Activated CD8-positive, alpha-beta memory T cell treated with anti-CD3 and anti-CD28 coated beads for 24 hours (primary cell): ENCODE data around the gene USP2.
A peak's percentile ranks its signal among the peaks of the same experiment; 100 is the strongest.

ENCODE experiments used
- DNase-seq: peaks from one replicate; pipeline ENCODE4 v3.0.0-alpha.2; 2020

The USP2 gene

DNA sequence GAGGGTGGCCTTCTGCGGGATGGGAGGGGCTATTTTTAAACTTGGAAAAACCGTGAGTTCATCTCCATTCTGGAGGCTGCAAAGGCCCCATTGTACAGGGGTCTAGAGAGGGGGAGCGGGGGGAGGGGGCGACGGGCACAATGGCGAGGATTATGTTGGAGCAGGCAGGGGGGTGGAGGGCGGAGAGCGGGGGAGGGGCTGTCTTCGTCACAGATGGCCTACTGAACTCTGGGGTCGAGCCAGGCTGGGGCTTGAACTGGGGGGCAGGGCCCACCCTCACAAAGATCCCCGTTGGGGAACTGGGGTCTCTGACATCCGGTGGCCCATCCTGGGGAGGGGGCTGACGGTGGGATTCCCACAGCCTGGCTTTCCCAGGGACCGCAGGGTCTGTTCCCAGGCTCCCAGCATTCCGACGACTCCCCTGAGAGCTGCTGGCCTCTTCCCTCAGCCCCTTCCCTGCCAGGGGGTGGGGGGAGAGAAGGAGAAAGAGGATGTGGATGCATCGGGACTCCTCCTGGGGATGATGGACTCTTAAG lies 61.2 kb downstream of the USP2 start:
- no peak for DNase-seq

DNA sequence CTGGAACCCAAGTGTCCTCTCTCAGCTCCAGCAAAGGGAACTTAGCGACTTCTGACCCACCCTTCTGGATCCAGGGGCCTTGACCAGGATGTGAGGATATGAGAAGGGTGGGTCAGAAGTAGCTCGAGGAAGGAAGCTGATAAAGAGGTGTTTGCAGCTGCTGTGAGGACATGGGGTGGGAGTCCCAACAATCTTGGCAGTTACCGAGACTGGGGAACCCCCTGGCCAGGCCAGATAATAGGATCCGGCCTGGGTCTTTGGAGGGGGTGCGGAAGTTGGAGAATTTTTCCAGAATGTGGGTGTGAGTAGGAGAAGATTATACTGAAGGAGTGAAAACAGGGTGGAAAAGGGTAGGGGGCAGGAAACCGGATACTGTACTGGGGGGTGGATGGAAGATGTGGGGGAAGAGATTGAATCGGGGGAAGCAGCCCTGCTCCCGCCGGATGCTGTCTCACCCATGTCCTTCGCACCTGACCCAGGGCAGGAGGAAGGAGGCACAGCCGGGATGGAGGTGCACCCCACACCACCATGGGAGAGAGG lies 61.7 kb downstream of the USP2 start:
- no peak for DNase-seq

DNA sequence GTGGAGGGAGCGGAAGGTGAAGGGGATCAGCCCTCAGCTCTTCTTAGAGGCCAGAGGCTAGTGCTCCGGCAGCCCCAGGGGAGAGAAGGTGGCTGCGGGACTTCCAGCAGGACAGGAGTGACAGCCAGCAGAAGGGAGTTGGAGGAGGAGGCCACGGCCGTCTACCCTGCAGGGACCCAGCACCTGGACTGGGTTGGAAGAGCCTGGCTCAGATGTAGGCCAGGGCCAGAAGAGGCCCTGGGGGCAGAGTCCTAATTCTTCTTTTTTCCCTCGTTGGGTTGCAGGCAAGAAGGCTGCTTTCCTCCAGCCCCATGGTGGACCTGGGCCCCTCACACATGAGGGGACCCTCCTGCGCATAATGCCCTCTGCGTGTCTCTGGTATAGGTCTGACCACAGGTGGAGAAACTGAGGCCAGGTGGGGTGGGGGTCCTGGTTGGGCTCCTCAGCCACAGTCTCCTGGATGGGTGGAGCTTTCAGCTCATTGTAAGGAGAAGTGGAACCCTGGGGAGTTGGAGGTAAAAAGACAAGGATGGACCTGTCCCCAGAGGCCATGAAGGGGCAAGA lies 62.3 kb downstream of the USP2 start:
- no peak for DNase-seq

DNA sequence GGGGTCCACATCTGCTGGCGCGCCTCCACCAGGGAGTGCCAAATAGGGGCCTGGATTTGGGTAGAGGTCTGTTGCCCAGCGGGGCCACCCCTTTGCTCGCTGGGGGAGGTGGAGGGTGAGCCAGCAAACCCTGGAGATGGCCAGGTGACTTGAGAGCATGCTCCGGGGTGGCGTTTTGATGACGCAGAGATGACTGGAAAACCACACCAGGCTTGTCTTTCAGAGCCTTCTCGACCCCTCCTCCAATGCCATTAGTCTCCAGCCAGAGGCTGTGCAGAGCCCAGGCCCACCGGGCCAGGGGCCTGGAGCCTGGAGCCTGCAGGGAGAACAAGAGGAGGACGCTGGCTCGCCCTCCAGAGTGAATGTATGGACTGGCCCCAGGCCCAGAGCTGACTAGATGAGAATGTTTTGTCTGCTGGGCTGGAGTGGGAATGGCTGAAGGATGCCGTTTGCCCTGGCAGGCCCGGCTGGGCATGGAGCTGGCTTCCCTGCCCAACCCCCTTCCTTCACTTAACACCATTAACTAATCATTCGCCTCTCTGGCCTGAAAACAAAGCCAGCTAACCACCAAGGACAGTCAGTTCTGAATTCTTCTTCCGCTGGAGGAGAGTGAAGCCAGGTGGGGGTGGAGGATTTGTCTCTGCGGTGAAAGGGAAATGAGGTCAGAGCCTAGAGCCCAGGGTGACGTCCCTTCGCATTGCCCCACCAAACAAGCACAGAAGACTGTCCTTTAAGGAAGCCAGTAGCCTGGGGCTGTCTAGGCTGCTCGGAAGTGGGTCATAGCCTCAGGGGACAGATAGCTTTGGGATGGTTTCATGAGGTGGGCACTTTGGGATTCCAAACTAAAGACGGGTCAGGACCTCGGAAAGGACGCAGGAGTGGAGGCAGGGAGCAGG lies 63.0 kb downstream of the USP2 start:
- DNase-seq: no peak

DNA sequence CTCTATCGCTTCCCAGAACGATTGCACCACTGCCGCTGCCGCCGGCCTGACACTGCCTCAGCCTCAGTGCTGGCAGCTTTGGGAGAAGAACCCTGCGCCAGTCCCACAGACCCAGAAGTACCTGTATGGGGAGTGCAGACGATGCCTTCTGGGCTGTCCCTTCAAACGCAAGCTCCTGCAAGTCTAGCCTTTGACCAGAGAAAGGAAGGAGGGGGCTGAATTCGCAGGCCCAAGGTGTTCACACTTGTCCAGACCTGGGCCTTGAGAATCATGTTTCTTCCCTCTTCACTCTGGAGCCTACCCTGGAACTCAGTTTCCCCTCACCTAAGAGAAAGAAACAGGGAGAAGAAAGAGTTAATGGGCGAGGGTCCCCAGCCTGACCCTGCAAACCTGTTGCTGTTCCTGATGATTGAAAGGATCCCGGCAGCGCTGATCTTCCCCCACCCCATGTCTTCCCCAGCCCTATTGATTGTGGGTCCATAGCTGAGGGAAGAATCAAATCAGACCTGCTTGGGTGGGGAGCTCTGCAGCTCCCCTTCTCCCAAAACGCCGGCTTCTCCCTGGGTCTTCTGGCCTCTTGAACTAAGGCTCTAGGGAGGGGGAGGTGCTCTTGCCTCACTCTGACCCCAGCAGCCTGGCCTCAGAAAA lies 63.8 kb downstream of the USP2 start:
- DNase-seq: no peak

DNA sequence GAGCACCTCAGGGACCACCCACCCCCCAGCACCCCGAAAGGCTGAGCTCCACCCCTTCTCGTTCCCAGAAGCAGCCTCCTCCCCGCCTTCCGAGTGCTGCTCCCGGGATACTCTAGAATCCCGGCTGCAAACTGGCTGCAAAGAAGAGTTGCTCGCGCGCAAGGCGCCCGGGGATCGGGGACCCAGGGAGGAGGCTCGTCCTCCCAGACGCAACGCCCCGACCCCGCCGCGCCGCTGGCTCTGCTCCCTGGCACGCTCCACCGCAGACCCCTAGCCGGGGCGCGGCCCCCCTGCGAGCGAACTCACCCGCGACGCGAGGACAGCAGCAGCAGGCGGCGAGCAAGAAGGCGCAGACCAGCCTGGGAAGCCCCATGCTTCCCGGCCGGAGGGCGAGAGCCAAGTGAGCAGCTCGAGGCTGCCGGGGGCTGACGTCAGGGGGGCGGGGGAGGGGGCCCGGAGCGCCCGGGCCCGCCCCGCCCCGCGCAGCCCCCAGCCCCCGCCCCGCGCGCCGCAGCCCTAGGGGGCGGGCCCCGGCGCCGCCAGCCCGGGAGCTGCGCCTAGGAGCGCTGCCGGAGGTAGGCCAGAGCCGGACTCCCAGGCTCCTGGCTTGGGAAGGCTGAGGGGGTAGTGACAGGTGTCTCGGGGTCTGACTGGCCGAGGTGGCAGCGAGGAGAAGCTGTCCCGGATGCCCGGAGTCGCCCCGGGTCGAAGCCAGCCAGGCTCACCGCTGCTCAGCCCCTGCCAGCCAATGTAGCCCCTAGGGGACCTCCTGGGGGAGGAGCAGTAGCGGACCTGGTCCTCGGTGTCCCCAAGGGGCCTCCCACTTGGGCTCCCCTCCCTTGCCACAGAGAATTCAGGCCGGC lies 64.5 kb downstream of the USP2 start, which contains the start of gene MCAM:
MCAM (minus strand) TSS at position 402 of the 863 bp plus-strand sequence; CDS start at position 373, 29 bp downstream.
- peak; percentile 64 for DNase-seq

DNA sequence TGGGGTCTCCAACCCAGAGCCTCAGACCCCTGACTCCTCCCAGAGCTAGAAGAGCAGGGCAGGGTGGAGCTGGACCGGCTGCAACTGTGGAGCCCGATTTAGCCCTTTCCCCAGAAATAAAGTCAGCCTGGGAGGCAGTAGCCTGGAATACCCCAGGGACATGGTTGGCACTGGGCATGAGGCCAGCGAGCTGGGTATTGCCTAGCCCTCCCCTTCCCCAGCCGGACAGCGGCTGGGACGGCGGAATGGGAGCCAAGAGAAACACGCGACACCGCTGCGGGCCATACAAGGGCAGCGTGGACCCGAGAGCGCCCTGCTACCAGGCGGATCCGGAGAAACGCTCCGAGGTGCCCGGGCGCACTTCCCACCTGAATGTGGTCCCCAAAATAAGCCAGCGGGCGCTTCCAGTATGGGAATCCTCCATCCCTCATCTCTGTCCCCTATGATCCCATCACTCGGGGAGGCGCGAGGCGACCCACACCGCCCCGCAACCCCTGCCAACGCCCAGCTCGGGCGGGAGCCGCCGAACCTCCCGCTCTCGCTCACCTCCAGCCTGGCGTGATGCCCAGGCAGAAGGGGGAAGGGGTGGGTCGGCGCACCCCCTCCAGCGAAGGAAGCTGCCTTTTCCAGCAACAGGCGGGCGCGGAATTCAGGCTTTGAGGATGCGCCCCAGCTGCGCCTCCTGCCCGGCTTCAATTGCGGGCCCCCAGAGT lies 65.3 kb downstream of the USP2 start:
- DNase-seq: peak; percentile 65

DNA sequence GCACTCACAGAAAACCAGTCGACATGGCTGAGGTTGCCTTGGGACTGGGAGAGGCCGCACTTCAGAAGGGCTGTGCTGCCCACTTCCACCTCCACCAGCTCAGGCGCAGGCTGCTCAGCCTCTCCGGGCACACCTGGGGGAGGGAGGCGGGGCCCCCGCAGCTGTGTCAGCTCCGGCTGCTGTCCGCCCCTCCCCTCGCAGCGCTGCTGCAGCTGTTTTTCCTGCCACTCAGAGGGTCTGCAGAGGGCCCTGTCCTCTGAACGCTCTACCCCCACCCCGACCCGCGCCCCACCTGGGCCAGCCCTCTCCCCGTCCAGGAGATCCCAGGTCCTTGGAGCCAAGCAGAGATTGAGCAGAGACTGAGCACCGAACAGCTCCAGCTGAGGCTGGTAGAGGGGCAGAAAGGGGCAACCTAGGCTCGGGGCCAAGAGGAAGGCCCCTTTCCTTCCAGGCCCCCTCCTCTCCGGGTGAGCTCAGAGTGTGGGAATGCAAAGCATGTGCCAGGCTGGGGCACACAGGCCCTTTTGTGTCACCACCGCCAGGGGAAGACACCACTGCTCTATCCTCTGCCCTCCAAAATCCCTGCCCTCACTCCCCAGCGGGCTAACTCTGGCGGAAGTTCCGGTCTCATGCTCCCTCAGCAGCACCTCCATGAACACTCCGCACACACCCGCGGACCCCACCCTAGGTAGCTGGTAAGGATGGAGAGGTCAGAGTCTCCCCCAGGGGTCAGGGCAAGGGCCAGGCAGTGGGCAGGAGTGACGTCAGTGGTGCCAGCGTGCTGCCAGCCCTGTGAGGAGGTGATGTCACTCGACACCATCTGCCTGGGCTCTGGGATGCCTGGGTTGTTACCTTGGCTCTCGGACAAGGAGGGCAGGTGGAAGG lies 66.1 kb downstream of the USP2 start:
- DNase-seq: peak; percentile 78

DNA sequence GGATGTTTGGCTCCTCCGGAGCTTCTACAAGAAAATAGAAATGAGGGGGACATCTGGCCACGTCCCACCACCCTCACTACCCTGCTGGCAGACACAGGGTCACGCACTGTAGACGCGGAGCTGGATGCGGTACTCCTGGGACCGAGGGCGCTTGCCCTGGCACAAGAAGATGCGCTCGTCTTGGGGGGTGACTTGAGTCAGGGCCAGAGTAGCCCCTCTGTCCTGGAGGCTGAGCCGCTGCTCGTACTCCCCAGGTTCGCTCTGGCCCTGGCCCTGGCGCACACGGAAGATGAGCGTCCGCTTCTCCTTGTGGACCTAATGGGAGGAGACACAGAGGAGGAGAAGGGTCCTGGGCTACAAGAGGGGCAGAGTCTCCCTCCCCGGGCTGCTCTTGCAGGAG lies 66.8 kb downstream of the USP2 start:
- DNase-seq: no peak

DNA sequence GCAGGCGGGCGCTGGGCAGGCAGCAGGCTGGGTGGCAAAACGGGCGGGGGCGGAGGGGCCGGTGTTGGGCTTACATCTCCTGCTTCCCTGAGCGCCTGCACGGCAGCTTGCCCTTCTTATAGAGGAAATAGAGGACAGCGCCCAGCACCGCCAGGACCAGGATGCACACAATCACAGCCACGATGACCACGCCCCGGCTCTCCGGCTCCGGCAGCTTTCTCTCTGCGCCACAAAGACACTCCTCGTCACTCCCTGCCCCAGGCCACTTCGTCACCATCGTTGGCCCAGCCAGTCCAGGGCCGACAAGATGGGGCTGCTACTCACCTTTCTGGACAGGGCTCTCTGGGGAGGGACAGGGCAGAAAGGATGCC lies 70.8 kb downstream of the USP2 start:
- no peak for DNase-seq

DNA sequence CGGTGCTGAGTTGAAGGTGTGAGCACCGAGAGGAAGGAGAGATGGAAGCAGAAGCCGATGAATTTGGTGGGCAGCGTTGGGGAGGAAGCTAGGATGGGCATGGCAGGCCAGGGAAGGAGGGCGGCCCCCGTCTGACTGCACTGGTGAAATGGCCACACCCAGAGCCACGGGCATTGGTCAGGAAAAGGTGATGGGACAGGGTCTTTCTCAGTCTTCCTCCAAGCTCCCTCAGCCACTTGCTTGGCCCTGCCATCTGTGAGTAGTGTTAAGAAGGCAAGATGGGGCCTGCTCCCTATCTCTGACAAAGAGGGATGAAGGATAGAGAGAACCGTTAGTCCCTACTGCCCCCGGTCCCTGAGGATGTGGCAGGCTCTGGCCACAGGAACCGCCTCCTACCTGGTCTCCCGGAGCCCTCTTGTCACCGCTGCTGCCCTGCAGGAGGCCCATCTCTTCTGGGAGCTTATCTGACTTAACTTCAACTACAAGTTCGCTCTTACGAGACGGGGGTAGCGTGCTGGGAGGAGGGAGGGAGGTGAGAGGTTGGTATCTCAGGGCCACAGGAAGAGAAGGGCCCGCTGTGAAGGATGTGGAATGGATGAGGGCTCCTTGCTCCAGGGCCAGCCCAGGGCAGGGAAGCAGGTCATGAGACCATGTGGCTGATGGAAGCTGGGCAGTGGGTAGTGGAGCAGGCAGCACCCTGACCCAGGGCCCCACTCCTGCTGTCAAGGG lies 71.4 kb downstream of the USP2 start:
- DNase-seq: no peak

DNA sequence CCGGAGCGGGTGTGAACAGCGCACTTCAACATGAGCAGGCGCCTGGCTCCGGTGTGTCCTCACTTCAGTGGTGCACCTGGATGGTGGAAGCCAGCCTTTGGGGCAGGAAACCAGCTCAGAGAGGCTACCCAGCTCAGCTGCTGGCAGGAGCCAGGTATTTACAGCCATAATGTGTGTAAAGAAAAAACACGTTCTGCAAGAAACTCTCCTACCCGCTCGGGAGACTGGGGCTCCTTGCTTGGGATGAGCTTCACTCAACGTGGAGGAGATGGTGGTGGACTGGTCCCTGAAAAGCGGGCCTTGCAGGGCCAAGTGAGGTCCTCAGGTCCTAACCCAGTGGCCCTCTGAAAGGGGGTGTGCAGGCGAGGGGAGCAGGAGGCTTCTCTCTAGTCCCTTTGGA lies 72.1 kb downstream of the USP2 start:
- no peak for DNase-seq

DNA sequence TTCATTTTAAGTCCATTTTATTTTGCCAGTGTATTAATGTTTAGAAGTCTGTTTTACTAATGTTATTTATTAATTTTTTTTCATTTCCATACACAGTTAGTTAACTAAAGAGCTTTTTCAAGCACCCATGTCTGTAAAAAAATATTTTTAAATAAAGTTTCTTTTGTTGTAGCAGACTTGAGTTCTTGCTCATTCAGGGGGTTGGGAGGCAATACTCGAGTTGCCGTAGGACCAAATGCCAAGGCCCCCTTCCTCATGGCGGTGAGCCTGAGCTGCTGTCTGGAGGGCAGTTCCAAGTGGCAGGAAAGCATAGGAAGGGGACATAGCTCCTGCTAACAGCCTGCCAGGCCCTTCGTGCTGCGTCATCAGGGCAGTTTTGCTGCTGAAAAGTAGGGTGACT lies 73.5 kb downstream of the USP2 start:
- DNase-seq: no peak

DNA sequence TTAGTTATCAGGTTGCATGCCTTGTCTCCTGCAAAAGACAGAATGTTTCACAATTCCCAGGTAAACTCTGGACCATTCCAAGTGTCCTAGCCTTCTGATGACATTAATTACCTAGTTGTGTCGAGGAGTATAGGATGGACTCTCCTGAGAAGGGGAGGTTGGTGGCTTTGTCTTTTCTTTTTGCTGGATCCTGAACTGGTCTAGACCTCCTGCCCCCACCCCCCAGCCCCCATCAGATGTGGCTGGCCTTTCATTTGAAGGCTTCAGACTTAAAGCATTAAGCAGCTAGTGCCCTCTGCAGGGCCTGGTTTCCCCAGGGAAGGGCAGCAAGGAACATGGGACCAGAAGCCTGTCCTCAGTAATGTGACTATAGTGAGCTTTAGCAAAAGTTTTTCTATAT lies 74.3 kb downstream of the USP2 start:
- no peak for DNase-seq

DNA sequence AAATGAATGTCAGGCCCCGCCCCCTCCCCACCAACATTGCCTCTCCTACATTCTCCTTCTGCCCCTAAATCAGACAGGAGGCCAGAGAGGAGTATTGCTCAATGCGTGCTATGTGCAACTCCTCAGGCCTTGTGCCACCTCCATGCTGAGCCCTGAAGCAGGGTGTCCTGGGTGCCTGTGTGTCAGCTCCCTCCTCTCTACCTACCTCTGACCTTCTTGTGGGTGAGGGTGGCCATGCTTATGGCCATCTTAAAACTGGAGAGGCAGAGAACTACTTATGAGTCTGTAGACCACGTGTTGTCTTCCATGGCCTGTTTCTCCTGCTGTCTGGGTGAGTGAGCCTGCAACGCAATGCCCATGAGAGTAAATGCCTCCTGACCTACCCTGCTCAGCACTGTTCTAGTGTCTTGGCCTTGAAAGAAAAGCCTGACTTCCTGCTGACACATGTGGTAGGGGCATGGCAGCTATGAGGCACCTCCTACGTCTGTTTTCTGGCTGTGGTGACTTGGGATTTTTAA lies 75.1 kb downstream of the USP2 start:
- peak; percentile 73 for DNase-seq

DNA sequence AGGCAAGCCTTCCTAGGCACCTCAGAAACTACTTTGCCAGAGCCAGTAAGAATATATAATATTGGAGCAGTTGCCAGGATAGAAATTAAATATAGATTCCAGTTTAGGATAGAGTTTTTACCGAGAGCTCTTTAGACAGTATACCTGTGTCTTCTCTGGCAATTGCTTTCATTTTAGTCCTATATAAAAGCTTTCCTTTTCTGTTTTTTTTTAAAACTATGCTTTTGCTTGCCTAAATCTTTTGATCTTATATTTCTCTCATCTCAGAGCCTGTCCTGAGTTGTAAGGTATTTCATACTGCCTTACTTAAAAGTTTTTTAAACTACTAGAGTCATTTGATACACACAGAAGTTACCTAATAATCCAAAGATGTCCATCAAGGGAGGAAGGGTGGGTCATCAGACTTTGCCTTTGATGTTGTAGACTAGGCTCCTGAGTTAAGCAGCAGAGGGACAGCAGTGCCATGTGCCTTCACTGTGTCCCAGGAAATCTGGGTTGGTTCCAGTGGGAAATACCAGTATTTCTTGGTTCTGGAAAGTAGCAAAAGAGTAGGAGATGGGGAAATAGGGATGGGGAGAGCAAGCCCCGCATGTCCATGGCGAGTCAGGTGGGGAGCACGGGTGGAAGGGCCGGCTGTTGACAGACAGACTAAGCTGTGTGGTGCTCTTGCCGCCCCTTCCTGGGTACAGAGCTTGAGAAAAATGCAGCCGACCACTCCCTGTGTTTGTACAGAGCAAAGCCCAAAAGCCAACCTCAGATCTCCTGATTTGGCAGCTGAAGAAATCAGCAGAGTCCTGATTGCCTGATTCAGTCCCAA lies 75.7 kb downstream of the USP2 start:
- no peak for DNase-seq
